Activated naive CD8-positive, alpha-beta T cell treated with anti-CD3 and anti-CD28 coated beads for 36 hours (primary cell): ENCODE measurements around the gene BMP2K. TPM values are rescaled to one million over a fixed set of nuclear protein-coding genes. Genes with fewer than 3 reads are reported as not detected.

Source experiments
- DNase-seq: peaks from one replicate; pipeline ENCODE4 v3.0.0; 2021
- H3K27ac Mint-ChIP-seq: one replicate; pipeline ENCODE4 v1.8.0; 2022; ENCODE audit warnings: mild to moderate bottlenecking, moderate library complexity, mixed read lengths
- H3K27me3 Mint-ChIP-seq: one replicate; pipeline ENCODE4 v1.8.0; 2022; ENCODE audit warnings: mild to moderate bottlenecking, mixed read lengths
- H3K36me3 Mint-ChIP-seq: one replicate; pipeline ENCODE4 v1.8.0; 2021; ENCODE audit warnings: mild to moderate bottlenecking, mixed read lengths
- H3K4me1 Mint-ChIP-seq: one replicate; pipeline ENCODE4 v1.8.0; 2021; ENCODE audit warnings: mixed read lengths
- H3K4me3 Mint-ChIP-seq: one replicate; pipeline ENCODE4 v1.8.0; 2022; ENCODE audit warnings: mild to moderate bottlenecking, moderate library complexity, mixed read lengths
- H3K9me3 Mint-ChIP-seq: one replicate; pipeline ENCODE4 v1.8.0; 2022; ENCODE audit warnings: mixed read lengths
- total RNA-seq, 2 experiments: library from RNA; stranded (reverse); gene quantifications; one replicate each; pipeline ENCODE4 v1.2.3, GENCODE V29; 2021

Gene BMP2K
- total RNA-seq, 2 experiments from 2014 or later = 18.1 to 19.3 TPM

- no peak for DNase-seq
- H3K36me3 Mint-ChIP-seq = no peaks in the 10 kb centered on the region
- no peaks in the 10 kb centered on the region for H3K27me3 Mint-ChIP-seq
- no peak overlapping the region for H3K4me3 Mint-ChIP-seq
- peaks cover 2% of the 10 kb centered on the region for H3K4me1 Mint-ChIP-seq
- H3K27ac Mint-ChIP-seq = no peak overlapping the region
- H3K9me3 Mint-ChIP-seq = peaks cover 1% of the 10 kb centered on the region
These were observed 20.0 kb upstream of the BMP2K start for GRCh38 chr4:78756137-78756536.

GRCh38 chr4:78756776-78757175, 19.4 kb upstream of the BMP2K start:
- Mint-ChIP-seq H3K9me3 (peaks cover 1% of the 10 kb centered on the region), H3K27me3 (no peaks in the 10 kb centered on the region), H3K27ac (no peak overlapping the region), H3K4me1 (peaks cover 2% of the 10 kb centered on the region), H3K4me3 (no peak overlapping the region), H3K36me3 (no peaks in the 10 kb centered on the region)
- DNase-seq = no peak

- Mint-ChIP-seq H3K4me1 (no peaks in the 10 kb centered on the region), H3K36me3 (no peaks in the 10 kb centered on the region), H3K4me3 (no peak overlapping the region), H3K9me3 (peaks cover 1% of the 10 kb centered on the region), H3K27ac (no peak overlapping the region), H3K27me3 (no peaks in the 10 kb centered on the region)
- DNase-seq = no peak
These were observed 18.6 kb upstream of the BMP2K start for GRCh38 chr4:78757574-78757973.

GRCh38 chr4:78758085-78758484, 18.1 kb upstream of the BMP2K start:
- Mint-ChIP-seq H3K27ac (no peak overlapping the region), H3K27me3 (no peaks in the 10 kb centered on the region), H3K9me3 (peaks cover 1% of the 10 kb centered on the region), H3K36me3 (no peaks in the 10 kb centered on the region), H3K4me3 (no peak overlapping the region), H3K4me1 (no peaks in the 10 kb centered on the region)
- DNase-seq = no peak

- no peak overlapping the region for H3K4me3 Mint-ChIP-seq
- no peaks in the 10 kb centered on the region for H3K36me3 Mint-ChIP-seq
- H3K27ac Mint-ChIP-seq = no peak overlapping the region
- no peaks in the 10 kb centered on the region for H3K27me3 Mint-ChIP-seq
- DNase-seq = no peak
- peaks cover 1% of the 10 kb centered on the region for H3K9me3 Mint-ChIP-seq
- peaks cover 9% of the 10 kb centered on the region for H3K4me1 Mint-ChIP-seq
These were observed 13.6 kb upstream of the BMP2K start for GRCh38 chr4:78762529-78762928.

- no peaks in the 10 kb centered on the region for H3K27me3 Mint-ChIP-seq
- DNase-seq = no peak
- peaks cover 13% of the 10 kb centered on the region for H3K4me1 Mint-ChIP-seq
- H3K36me3 Mint-ChIP-seq = no peaks in the 10 kb centered on the region
- H3K9me3 Mint-ChIP-seq = peaks cover 1% of the 10 kb centered on the region
- no peak overlapping the region for H3K27ac Mint-ChIP-seq
- no peak overlapping the region for H3K4me3 Mint-ChIP-seq
These were observed 12.9 kb upstream of the BMP2K start for GRCh38 chr4:78763251-78763650.

- Mint-ChIP-seq H3K27me3 (no peaks in the 10 kb centered on the region), H3K4me3 (no peak overlapping the region)
These were observed 12.3 kb upstream of the BMP2K start for GRCh38 chr4:78763763-78764387.

GRCh38 chr4:78764498-78764961, 11.6 kb upstream of the BMP2K start:
- Mint-ChIP-seq H3K27ac (no peak overlapping the region), H3K4me1 (peaks cover 23% of the 10 kb centered on the region), H3K9me3 (peaks cover 1% of the 10 kb centered on the region), H3K4me3 (no peak overlapping the region), H3K27me3 (no peaks in the 10 kb centered on the region), H3K36me3 (no peaks in the 10 kb centered on the region)
- DNase-seq = no peak

More at GRCh38 chr4:78763763-78764387, 12.3 kb upstream of the BMP2K start:
- no peak for DNase-seq
- Mint-ChIP-seq H3K9me3 (peaks cover 1% of the 10 kb centered on the region), H3K36me3 (no peaks in the 10 kb centered on the region), H3K27ac (no peak overlapping the region), H3K4me1 (peaks cover 18% of the 10 kb centered on the region)

- no peaks in the 10 kb centered on the region for H3K27me3 Mint-ChIP-seq
- H3K36me3 Mint-ChIP-seq = no peaks in the 10 kb centered on the region
- H3K27ac Mint-ChIP-seq = no peak overlapping the region
- DNase-seq = no peak
- H3K9me3 Mint-ChIP-seq = no peaks in the 10 kb centered on the region
- H3K4me3 Mint-ChIP-seq = no peak overlapping the region
- H3K4me1 Mint-ChIP-seq = peaks cover 30% of the 10 kb centered on the region
These were observed 10.6 kb upstream of the BMP2K start for GRCh38 chr4:78765432-78766006.

GRCh38 chr4:78766026-78766425, 10.1 kb upstream of the BMP2K start:
- Mint-ChIP-seq H3K36me3 (no peaks in the 10 kb centered on the region), H3K27ac (no peak overlapping the region), H3K27me3 (no peaks in the 10 kb centered on the region), H3K4me3 (no peak overlapping the region), H3K9me3 (no peaks in the 10 kb centered on the region), H3K4me1 (peaks cover 34% of the 10 kb centered on the region)
- DNase-seq = no peak

GRCh38 chr4:78766650-78767049, 9.5 kb upstream of the BMP2K start:
- Mint-ChIP-seq H3K4me1 (peaks cover 39% of the 10 kb centered on the region), H3K4me3 (no peak overlapping the region), H3K27ac (no peak overlapping the region), H3K27me3 (no peaks in the 10 kb centered on the region), H3K36me3 (no peaks in the 10 kb centered on the region), H3K9me3 (no peaks in the 10 kb centered on the region)
- no peak for DNase-seq

GRCh38 chr4:78767350-78767749, 8.8 kb upstream of the BMP2K start:
- H3K36me3 Mint-ChIP-seq = no peaks in the 10 kb centered on the region
- DNase-seq = no peak
- H3K4me1 Mint-ChIP-seq = peaks cover 41% of the 10 kb centered on the region
- H3K27ac Mint-ChIP-seq = no peak overlapping the region
- H3K4me3 Mint-ChIP-seq = no peak overlapping the region
- H3K27me3 Mint-ChIP-seq = no peaks in the 10 kb centered on the region
- H3K9me3 Mint-ChIP-seq = no peaks in the 10 kb centered on the region

GRCh38 chr4:78768452-78769180, 7.5 kb upstream of the BMP2K start:
- H3K9me3 Mint-ChIP-seq = no peaks in the 10 kb centered on the region
- H3K27ac Mint-ChIP-seq = no peak overlapping the region
- H3K4me1 Mint-ChIP-seq = peaks cover 52% of the 10 kb centered on the region
- H3K36me3 Mint-ChIP-seq = no peaks in the 10 kb centered on the region
- no peaks in the 10 kb centered on the region for H3K27me3 Mint-ChIP-seq
- no peak overlapping the region for H3K4me3 Mint-ChIP-seq
- DNase-seq = no peak

- Mint-ChIP-seq H3K4me1 (peaks cover 63% of the 10 kb centered on the region), H3K27me3 (no peaks in the 10 kb centered on the region), H3K9me3 (no peaks in the 10 kb centered on the region), H3K4me3 (no peak overlapping the region), H3K36me3 (no peaks in the 10 kb centered on the region), H3K27ac (no peak overlapping the region)
- no peak for DNase-seq
These were observed 6.0 kb upstream of the BMP2K start for GRCh38 chr4:78770091-78770642.

- H3K9me3 Mint-ChIP-seq = no peaks in the 10 kb centered on the region
- no peak overlapping the region for H3K27ac Mint-ChIP-seq
- no peak overlapping the region for H3K4me3 Mint-ChIP-seq
- no peaks in the 10 kb centered on the region for H3K27me3 Mint-ChIP-seq
- no peak for DNase-seq
- H3K4me1 Mint-ChIP-seq = peaks cover 57% of the 10 kb centered on the region
- no peaks in the 10 kb centered on the region for H3K36me3 Mint-ChIP-seq
These were observed 3.5 kb upstream of the BMP2K start for GRCh38 chr4:78772526-78773091.
